Right forelimb (tissue), 1 donor: ENCODE results near the gene MCHR1.

Source experiments
- DNase-seq: peaks from one replicate; pipeline ENCODE4 v3.0.0-alpha.2; 2018

MCHR1 gene

DNA sequence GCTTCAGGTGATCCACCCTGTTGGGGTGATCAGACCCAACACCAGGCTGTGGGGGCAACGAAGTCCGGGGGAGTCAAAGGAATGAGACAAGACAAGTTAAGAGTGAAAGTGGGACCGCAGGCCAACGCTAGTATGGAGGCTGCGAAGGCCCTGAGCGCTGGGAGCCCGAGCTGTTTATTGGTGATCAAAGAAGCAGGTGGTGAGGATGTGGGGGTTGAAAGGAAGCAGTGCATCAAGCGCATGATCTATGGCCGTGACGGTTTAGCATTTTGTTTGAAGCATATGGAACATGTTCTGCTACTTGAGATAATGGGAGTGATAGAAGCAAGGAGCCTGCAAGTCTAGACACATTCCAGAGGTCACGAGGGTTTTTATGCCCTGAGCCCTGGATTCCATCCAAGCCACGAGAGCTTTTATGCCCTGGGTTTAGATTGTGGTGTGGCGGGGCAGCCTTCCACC is 49.5 kb downstream of the MCHR1 start:
- DNase-seq, result no peak

DNA sequence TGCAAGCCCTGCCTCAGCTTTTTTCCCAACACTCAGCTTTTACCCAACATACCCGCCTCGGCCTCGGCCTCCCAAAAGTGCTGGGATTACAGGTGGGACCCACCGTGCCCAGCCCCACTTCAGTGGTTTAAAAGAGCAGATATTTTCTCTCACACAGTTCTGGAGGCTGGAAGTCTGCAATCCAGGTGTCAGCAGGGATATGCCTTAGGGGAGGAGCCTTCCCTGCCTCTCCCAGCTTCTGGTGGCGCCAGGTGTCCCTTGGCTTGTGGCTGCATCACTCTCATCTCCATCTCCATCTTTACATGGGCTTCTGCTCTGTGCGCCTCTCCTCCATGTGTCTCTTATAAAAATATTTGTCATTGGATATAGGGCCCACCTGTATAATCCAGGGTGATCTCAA is 50.0 kb downstream of the MCHR1 start:
- DNase-seq, result no peak
